ENCODE results near the gene WIPF2.
"Not testable (repeated sequence)": the region's sequence is repeated elsewhere in the genome, so short reads cannot be mapped to it uniquely, and the experiment has no call there.

Gene WIPF2

GRCh38 chr17:40284085-40284713 lies 65.1 kb downstream of the WIPF2 start:
- H3K4me1 ChIP-seq = peaks cover 4% of the 10 kb centered on the region
- peaks cover 13% of the 10 kb centered on the region for H3K36me3 ChIP-seq (replicated peaks)
- no peak overlapping the region for H3K4me3 ChIP-seq
- in situ Hi-C loops (cut with MboI; ENCODE audit: low sequenced_read_pairs) = no loop called here
- no peaks in the 10 kb centered on the region for H3K27me3 ChIP-seq (ENCODE audit: low read depth)
- no peaks in the 10 kb centered on the region for H3K9me3 ChIP-seq
- no peak for DNase-seq (ENCODE audit: low spot score in 2 of 2)

DNA sequence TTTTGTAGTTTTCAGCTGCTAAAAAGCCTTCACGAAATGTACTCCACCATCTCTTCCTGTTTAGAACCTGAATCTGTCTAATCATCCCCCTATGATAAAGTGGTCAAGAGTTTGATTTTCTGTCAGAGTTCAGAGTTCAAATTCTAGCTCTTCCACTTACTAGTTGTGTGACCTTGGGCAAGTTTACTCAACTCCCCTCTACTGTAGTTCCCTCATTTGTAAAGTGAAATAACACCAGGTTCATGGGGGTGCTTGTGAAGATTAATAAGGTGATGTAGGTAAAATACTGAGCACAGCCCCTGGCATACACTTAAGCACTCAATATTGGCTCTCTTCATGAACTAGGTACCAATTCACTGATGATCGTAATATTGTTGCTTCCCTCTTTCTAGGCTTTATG lies 67.4 kb downstream of the WIPF2 start:
- H3K9me3 ChIP-seq = no peaks in the 10 kb centered on the region
- no peak overlapping the region for H3K4me3 ChIP-seq
- H3K27me3 ChIP-seq (ENCODE audit: low read depth) = no peaks in the 10 kb centered on the region
- peaks cover 23% of the 10 kb centered on the region for H3K36me3 ChIP-seq (replicated peaks)
- H3K4me1 ChIP-seq = peaks cover 4% of the 10 kb centered on the region
- DNase-seq (ENCODE audit: low spot score in 2 of 2) = no peak
- in situ Hi-C loops (cut with MboI; ENCODE audit: low sequenced_read_pairs) = no loop called here

DNA sequence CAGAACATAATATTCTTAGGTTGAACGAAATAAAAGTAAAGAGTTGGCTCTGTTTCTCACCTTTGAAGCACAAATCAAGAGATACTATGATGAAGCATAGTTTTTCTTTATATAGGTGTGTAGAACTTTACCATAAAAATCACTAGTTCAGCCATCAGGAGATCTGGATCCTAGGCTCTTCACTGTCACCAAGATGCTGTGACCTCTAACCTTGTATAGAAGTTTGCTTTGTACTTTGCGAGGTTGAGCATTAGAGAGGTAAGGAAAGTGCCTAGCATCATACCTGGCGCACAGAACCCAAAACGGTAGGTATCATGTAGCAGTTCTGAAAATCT lies 68.0 kb downstream of the WIPF2 start:
- no peaks in the 10 kb centered on the region for H3K9me3 ChIP-seq
- no peaks in the 10 kb centered on the region for H3K27me3 ChIP-seq (ENCODE audit: low read depth)
- no peak for DNase-seq (ENCODE audit: low spot score in 2 of 2)
- H3K4me1 ChIP-seq = peaks cover 4% of the 10 kb centered on the region
- in situ Hi-C loops (cut with MboI; ENCODE audit: low sequenced_read_pairs) = no loop called here
- H3K4me3 ChIP-seq = peak overlapping the region; percentile 8
- H3K36me3 ChIP-seq (replicated peaks) = peaks cover 30% of the 10 kb centered on the region

DNA sequence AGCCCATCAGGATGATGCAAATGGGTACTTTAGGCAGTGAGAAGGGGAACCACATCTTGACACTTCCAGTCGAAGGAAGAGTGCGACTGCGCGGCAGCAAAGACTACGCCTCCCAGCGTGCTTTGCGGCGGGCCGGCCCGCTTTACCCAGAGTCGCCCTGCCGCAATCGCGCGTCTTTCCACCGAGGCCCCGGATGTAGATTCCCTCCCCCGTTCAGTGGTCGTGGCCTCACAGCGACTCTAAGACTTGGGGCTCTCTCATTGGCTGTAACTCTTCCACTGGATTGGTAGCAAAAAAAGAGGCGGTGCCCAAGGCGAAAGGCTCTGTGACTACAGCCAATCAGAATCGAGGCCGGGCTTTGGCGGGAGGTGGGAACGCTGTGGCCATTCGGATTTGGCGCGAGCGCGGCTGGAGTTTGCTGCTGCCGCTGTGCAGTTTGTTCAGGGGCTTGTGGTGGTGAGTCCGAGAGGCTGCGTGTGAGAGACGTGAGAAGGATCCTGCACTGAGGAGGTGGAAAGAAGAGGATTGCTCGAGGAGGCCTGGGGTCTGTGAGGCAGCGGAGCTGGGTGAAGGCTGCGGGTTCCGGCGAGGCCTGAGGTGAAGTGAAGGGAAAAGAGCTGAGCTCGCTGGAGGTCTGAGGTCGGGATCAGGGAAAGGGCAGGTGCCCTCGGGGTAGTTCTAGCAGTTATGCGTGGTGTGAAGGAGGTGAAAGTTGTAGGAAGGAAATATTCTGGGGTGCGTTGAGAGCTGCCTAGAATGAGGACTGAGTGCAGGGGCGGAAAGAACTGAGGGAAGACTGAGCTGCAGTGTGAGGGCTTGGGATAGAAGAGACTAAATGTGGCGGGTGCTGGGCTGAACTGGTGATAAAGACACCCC lies 68.6 kb downstream of the WIPF2 start, which contains the start of gene CDC6:
Gene CDC6, plus strand, starts transcription at position 386 of the 876 bp plus-strand sequence. CDS start 1,542 bp downstream, outside the sequence.
- Histone ChIP-seq H3K9me3 (no peaks in the 10 kb centered on the region), H3K27me3 (ENCODE audit: low read depth) (no peaks in the 10 kb centered on the region), H3K36me3 (replicated peaks) (peaks cover 36% of the 10 kb centered on the region), H3K4me3 (peak within 1 kb of the TSS; percentile 95), H3K4me1 (peaks cover 4% of the 10 kb centered on the region)
- DNase-seq (ENCODE audit: low spot score in 2 of 2) = peak; percentile 99
- in situ Hi-C loops (cut with MboI; ENCODE audit: low sequenced_read_pairs) = no loop called here

DNA sequence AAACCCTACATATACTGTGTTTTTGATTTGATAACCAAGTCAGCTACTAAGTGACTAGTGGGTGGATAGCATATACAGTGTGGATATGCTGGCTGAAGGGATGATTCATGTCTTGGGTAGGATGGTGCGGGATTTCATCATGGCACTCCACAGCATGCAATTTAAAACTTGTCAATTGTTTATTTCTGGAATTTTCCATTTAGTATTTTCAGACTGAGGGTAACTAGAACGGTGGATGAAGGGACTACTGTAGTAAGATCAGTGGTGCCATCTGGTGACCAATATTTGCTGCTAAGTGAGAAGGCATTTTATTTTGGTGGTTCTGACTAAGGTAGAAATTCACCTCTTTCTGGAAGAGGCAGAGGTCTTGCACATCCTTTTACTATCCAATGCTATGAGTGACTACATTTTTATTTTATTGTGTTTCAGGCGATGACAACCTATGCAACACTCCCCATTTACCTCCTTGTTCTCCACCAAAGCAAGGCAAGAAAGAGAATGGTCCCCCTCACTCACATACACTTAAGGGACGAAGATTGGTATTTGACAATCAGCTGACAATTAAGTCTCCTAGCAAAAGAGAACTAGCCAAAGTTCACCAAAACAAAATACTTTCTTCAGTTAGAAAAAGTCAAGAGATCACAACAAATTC lies 71.7 kb downstream of the WIPF2 start:
- Histone ChIP-seq H3K4me3 (no peak overlapping the region), H3K9me3 (no peaks in the 10 kb centered on the region), H3K27me3 (ENCODE audit: low read depth) (no peaks in the 10 kb centered on the region), H3K36me3 (replicated peaks) (peaks cover 66% of the 10 kb centered on the region), H3K4me1 (peaks cover 4% of the 10 kb centered on the region)
- in situ Hi-C loops (cut with MboI; ENCODE audit: low sequenced_read_pairs) = loop anchor here (5.0 to 10.0 kb wide), 2 partner anchors 88 to 266 kb away; no protein-coding TSS in a partner anchor
- peak; percentile 49 to 54 for DNase-seq (ENCODE audit: low spot score in 2 of 2)

DNA sequence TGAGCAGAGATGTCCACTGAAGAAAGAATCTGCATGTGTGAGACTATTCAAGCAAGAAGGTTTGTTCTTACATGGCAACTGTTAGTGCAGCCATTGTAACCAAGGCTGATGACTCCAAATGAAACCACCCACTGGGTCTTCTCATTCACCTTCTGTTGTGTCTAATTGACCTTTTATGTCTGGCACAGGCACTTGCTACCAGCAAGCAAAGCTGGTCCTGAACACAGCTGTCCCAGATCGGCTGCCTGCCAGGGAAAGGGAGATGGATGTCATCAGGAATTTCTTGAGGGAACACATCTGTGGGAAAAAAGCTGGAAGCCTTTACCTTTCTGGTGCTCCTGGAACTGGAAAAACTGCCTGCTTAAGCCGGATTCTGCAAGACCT lies 72.2 kb downstream of the WIPF2 start:
- H3K27me3 ChIP-seq (ENCODE audit: low read depth) = no peaks in the 10 kb centered on the region
- no peak overlapping the region for H3K4me3 ChIP-seq
- DNase-seq (ENCODE audit: low spot score in 2 of 2) = no peak
- peaks cover 71% of the 10 kb centered on the region for H3K36me3 ChIP-seq (replicated peaks)
- no peaks in the 10 kb centered on the region for H3K9me3 ChIP-seq
- in situ Hi-C loops (cut with MboI; ENCODE audit: low sequenced_read_pairs) = loop anchor here (5.0 to 10.0 kb wide), 2 partner anchors 89 to 266 kb away; no protein-coding TSS in a partner anchor
- H3K4me1 ChIP-seq = peaks cover 4% of the 10 kb centered on the region

DNA sequence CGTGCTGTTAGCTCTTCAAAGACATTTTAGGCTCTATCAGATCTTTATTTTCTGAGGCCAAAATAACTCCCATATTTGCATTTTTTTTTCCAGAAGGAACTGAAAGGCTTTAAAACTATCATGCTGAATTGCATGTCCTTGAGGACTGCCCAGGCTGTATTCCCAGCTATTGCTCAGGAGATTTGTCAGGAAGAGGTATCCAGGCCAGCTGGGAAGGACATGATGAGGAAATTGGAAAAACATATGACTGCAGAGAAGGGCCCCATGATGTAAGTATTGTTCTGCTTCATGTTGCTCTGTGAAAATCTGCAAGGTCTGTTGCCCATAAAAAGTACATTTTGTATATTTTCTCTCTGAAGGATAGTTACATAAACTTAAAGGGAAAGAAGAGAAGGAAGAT lies 74.3 kb downstream of the WIPF2 start:
- Histone ChIP-seq H3K9me3 (no peaks in the 10 kb centered on the region), H3K27me3 (ENCODE audit: low read depth) (no peaks in the 10 kb centered on the region), H3K4me3 (no peak overlapping the region), H3K4me1 (peaks cover 4% of the 10 kb centered on the region), H3K36me3 (replicated peaks) (peaks cover 86% of the 10 kb centered on the region)
- no peak for DNase-seq (ENCODE audit: low spot score in 2 of 2)
- in situ Hi-C loops (cut with MboI; ENCODE audit: low sequenced_read_pairs) = loop anchor here (5.0 to 10.0 kb wide), 2 partner anchors 91 to 269 kb away; no protein-coding TSS in a partner anchor

DNA sequence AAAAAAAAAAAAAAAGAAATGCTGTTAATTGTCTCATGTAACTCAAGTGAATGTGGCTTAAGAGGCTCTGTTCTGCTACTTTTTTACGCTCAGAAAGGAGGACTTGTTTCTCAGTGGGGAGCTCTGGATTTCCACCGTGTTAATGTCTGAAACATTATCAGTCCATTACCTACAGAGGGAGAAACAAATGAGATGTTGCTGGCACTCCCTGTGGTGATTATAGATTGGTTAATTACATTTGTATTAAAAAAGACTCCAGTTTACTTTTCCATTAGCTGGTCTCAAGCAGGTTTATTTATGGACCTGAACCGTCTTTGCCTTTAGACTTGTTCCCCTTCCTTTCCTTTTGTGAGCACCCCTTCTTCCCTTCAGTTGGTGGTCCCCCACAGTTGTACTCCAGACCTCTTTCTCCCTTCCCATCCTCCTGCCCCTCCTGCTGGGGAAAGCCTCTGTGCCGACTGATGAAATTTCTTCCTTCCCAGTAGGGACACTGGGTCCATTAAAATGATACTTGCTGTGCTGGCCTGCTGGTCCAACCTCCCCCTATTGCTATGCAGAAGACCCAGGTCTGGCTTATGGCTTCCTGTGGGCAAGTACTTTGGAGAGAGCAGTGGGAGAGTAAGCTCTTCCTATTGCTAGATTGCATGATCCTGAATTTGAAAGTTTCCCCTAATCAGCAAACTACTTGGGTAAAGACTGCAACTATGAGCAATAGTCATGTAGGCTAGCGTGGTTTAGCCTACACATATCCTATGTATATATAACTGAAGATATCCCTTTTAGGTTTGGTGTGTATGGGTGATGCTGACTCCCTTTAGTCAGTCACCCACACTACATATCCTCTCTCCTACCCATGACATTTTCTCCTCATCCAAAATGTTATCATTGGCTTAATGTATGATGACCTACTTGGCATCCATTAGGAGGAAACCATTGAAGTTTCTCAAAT lies 76.7 kb downstream of the WIPF2 start:
- in situ Hi-C loops (cut with MboI; ENCODE audit: low sequenced_read_pairs) = loop anchor here (10.0 kb wide), 1 partner anchor 271 kb away; no protein-coding TSS in a partner anchor
- Histone ChIP-seq H3K4me1 (no peaks in the 10 kb centered on the region), H3K9me3 (no peaks in the 10 kb centered on the region), H3K27me3 (ENCODE audit: low read depth) (no peaks in the 10 kb centered on the region), H3K36me3 (replicated peaks) (peaks cover 96% of the 10 kb centered on the region), H3K4me3 (no peak overlapping the region)
- DNase-seq (ENCODE audit: low spot score in 2 of 2) = no peak

- DNase-seq (ENCODE audit: low spot score in 2 of 2) = no peak
- Histone ChIP-seq H3K4me1 (no peaks in the 10 kb centered on the region), H3K27me3 (ENCODE audit: low read depth) (no peaks in the 10 kb centered on the region), H3K4me3 (no peak overlapping the region), H3K9me3 (no peaks in the 10 kb centered on the region), H3K36me3 (replicated peaks) (peaks cover 96% of the 10 kb centered on the region)
- in situ Hi-C loops (cut with MboI; ENCODE audit: low sequenced_read_pairs) = loop anchor here (10.0 kb wide), 1 partner anchor 273 kb away; no protein-coding TSS in a partner anchor
Measured at GRCh38 chr17:40297511-40297910, 78.4 kb downstream of the WIPF2 start.

GRCh38 chr17:40298726-40299125 lies 79.6 kb downstream of the WIPF2 start:
- no peak overlapping the region for H3K4me3 ChIP-seq
- H3K27me3 ChIP-seq (ENCODE audit: low read depth) = no peaks in the 10 kb centered on the region
- H3K9me3 ChIP-seq = no peaks in the 10 kb centered on the region
- no peak for DNase-seq (ENCODE audit: low spot score in 2 of 2)
- in situ Hi-C loops (cut with MboI; ENCODE audit: low sequenced_read_pairs) = loop anchor here (10.0 kb wide), 1 partner anchor 274 kb away; no protein-coding TSS in a partner anchor
- peaks cover 96% of the 10 kb centered on the region for H3K36me3 ChIP-seq (replicated peaks)
- no peaks in the 10 kb centered on the region for H3K4me1 ChIP-seq

DNA sequence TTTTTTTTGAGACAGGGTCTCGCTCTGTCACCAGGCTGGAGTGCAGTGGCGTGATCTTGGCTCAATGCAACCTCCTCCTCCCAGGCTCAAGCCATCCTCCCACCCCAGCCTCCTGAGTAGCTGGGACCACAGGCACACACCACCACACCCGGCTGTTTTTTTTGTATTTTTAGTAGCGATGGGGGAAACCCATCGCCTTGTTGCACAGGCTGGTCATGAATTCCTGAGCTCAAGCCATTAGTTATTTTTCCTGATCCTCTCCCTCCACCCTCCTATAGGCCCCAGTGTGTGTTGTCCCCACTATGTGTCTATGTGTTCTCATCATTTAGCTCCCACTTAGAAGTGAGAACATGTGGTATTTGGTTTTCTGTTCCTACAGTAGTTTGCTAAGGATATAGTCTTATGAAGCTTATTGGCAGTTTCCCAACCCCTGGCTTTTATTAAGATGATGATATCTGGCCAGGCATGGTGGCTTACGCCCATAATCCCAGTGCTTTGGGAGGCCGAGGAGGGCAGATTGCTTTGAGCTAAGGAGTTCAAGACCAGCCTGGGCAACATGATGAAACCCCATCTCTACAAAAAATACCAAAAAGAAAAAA lies 80.2 kb downstream of the WIPF2 start:
- DNase-seq (ENCODE audit: low spot score in 2 of 2); H3K9me3 ChIP-seq; H3K4me3 ChIP-seq; H3K4me1 ChIP-seq; H3K27me3 ChIP-seq (ENCODE audit: low read depth): not testable (repeated sequence)
- peaks cover 96% of the 10 kb centered on the region for H3K36me3 ChIP-seq (replicated peaks)
- in situ Hi-C loops (cut with MboI; ENCODE audit: low sequenced_read_pairs) = loop anchor here (10.0 kb wide), 1 partner anchor 274 kb away; no protein-coding TSS in a partner anchor

- peaks cover 75% of the 10 kb centered on the region for H3K36me3 ChIP-seq (replicated peaks)
- no peak overlapping the region for H3K4me3 ChIP-seq
- DNase-seq (ENCODE audit: low spot score in 2 of 2) = no peak
- in situ Hi-C loops (cut with MboI; ENCODE audit: low sequenced_read_pairs) = loop anchor here (5.0 kb wide), 1 partner anchor 51 kb away; no protein-coding TSS in a partner anchor
- no peaks in the 10 kb centered on the region for H3K9me3 ChIP-seq
- H3K4me1 ChIP-seq = no peaks in the 10 kb centered on the region
- H3K27me3 ChIP-seq (ENCODE audit: low read depth) = no peaks in the 10 kb centered on the region
Measured at GRCh38 chr17:40301315-40301714, 82.2 kb downstream of the WIPF2 start.
